IMR-90 (cell line): ENCODE data around the gene MSANTD7. TPM values are rescaled to one million over a fixed set of nuclear protein-coding genes. Genes with fewer than 3 reads are reported as not detected.

ENCODE experiments used
- ATAC-seq: fragments of 200-7000 bp; cut with Tn5 transposase; 2 replicates; pipeline ENCODE4 v1.9.1; 2020; ENCODE audit warnings: low read depth, mild to moderate bottlenecking, moderate library complexity
- BruUV-seq: library from RNA; stranded (reverse); fragments of 400-500 nt; replicated peaks from 2 replicates; lab custom pipeline; 2021; lab: Mats Ljungman, UMichigan
- CTCF ChIA-PET: fragments of 300-600 bp; formaldehyde crosslinking; extraction: SDS; loops from one replicate; lab custom pipeline; 2021; ENCODE audit warnings: antibody characterized with exemption; lab: Yijun Ruan, JAX
- POLR2A ChIA-PET: fragments of 300-600 bp; sonication (Branson Sonifier 250); formaldehyde crosslinking; loops from one replicate; lab custom pipeline; 2022; ENCODE audit warnings: antibody characterized with exemption; ENCODE audit not compliant: unreplicated experiment; lab: Charles Lee
- DNase-seq: peaks from one replicate; pipeline ENCODE4 v3.0.0; 2013
- H2AFZ ChIP-seq: replicated peaks from 2 replicates; pipeline ENCODE3; 2013; ENCODE audit warnings: low read length, mild to moderate bottlenecking; ENCODE audit not compliant: poor library complexity
- H2AK5ac ChIP-seq: 2 replicates; pipeline ENCODE4 v1.6.1; 2013; ENCODE audit warnings: low read depth, low read length, inconsistent platforms
- H2AK9ac ChIP-seq: replicated peaks from 2 replicates; pipeline ENCODE3; 2013; ENCODE audit warnings: mild to moderate bottlenecking, low read depth, low read length, moderate library complexity; ENCODE audit not compliant: poor library complexity
- H2BK120ac ChIP-seq: 2 replicates; pipeline ENCODE4 v1.6.1; 2013; ENCODE audit warnings: low read depth, low read length, inconsistent platforms
- H2BK15ac ChIP-seq: 3 replicates; pipeline ENCODE4 v1.6.1; 2013; ENCODE audit warnings: low read depth, low read length, inconsistent platforms
- H2BK20ac ChIP-seq: 2 replicates; pipeline ENCODE4 v1.6.1; 2013; ENCODE audit warnings: low read depth, mild to moderate bottlenecking, inconsistent platforms, low read length, moderate library complexity
- H2BK5ac ChIP-seq: 2 replicates; pipeline ENCODE4 v1.6.1; 2013; ENCODE audit warnings: mild to moderate bottlenecking, low read depth, low read length, inconsistent platforms; ENCODE audit not compliant: poor library complexity, severe bottlenecking
- H3K14ac ChIP-seq: replicated peaks from 2 replicates; pipeline ENCODE4 v1.6.1; 2013; ENCODE audit warnings: low read depth, low read length, inconsistent platforms
- H3K18ac ChIP-seq: 2 replicates; pipeline ENCODE4 v1.6.1; 2013; ENCODE audit warnings: low read depth, low read length, control low read depth
- H3K23ac ChIP-seq: 2 replicates; pipeline ENCODE4 v1.6.1; 2013; ENCODE audit warnings: low read depth, low read length, inconsistent platforms
- H3K27ac ChIP-seq: 2 replicates; pipeline ENCODE4 v1.5.1; 2013; ENCODE audit warnings: mild to moderate bottlenecking, control low read depth, low read length; ENCODE audit not compliant: insufficient read depth
- H3K27me3 ChIP-seq: 2 replicates; pipeline ENCODE4 v1.6.1; 2013; ENCODE audit warnings: low read length; ENCODE audit not compliant: control insufficient read depth, insufficient read depth
- H3K36me3 ChIP-seq: 2 replicates; pipeline ENCODE4 v1.6.1; 2013; ENCODE audit warnings: low read length, mixed read lengths; ENCODE audit not compliant: control insufficient read depth, insufficient read depth
- H3K4ac ChIP-seq: 2 replicates; pipeline ENCODE4 v1.6.1; 2013; ENCODE audit warnings: low read depth, low read length, inconsistent platforms
- H3K4me1 ChIP-seq: 2 replicates; pipeline ENCODE4 v1.6.1; 2013; ENCODE audit warnings: low read length, mixed read lengths; ENCODE audit not compliant: control insufficient read depth, insufficient read depth
- H3K4me2 ChIP-seq: 2 replicates; pipeline ENCODE4 v1.6.1; 2013; ENCODE audit warnings: low read depth, mild to moderate bottlenecking, control low read depth, low read length, moderate library complexity
- H3K4me3 ChIP-seq: 2 replicates; pipeline ENCODE4 v1.5.1; 2013; ENCODE audit warnings: low read depth, mild to moderate bottlenecking, control low read depth, low read length, moderate library complexity; ENCODE audit not compliant: insufficient read depth
- H3K56ac ChIP-seq: 2 replicates; pipeline ENCODE4 v1.6.1; 2013; ENCODE audit warnings: low read length, inconsistent platforms; ENCODE audit not compliant: insufficient read depth; ENCODE audit errors: extremely low read depth
- H3K79me1 ChIP-seq, 2 experiments: 2 replicates each; pipeline ENCODE4 v1.6.1; 2013; ENCODE audit warnings: low read length in 2 of 2, inconsistent platforms in 1 of 2, low read depth in 1 of 2
- H3K9ac ChIP-seq: 2 replicates; pipeline ENCODE4 v1.6.1; 2013; ENCODE audit warnings: low read depth, low read length, control low read depth
- H3K9me1 ChIP-seq: 2 replicates; pipeline ENCODE4 v1.6.1; 2013; ENCODE audit warnings: low read length, inconsistent platforms; ENCODE audit not compliant: insufficient read depth
- H3K9me3 ChIP-seq: 2 replicates; pipeline ENCODE4 v1.6.1; 2013; ENCODE audit warnings: low read length; ENCODE audit not compliant: control insufficient read depth, insufficient read depth
- H4K20me1 ChIP-seq: 2 replicates; pipeline ENCODE4 v1.6.1; 2013; ENCODE audit warnings: low read length, inconsistent platforms; ENCODE audit not compliant: insufficient read depth
- H4K5ac ChIP-seq: 2 replicates; pipeline ENCODE4 v1.6.1; 2013; ENCODE audit warnings: mild to moderate bottlenecking, low read depth, low read length, control low read depth
- H4K8ac ChIP-seq, 2 experiments: 2 replicates each; pipeline ENCODE4 v1.6.1; 2013; ENCODE audit warnings: low read depth in 2 of 2, low read length in 2 of 2, control low read depth in 1 of 2, inconsistent platforms in 1 of 2
- H4K91ac ChIP-seq: 2 replicates; pipeline ENCODE4 v1.6.1; 2013; ENCODE audit warnings: low read depth, low read length, inconsistent platforms; ENCODE audit not compliant: insufficient read depth
- BHLHE40 ChIP-seq: fragments of 150-350 bp; IDR thresholded peaks from 2 replicates; pipeline ENCODE4 v1.6.1; 2016; ENCODE audit warnings: mild to moderate bottlenecking, low read depth, low read length
- CEBPB ChIP-seq: IDR thresholded peaks from 2 replicates; pipeline ENCODE4 v1.6.1; 2012; ENCODE audit warnings: low read depth, low read length, improper control_type of control experiment
- CHD1 ChIP-seq: IDR thresholded peaks from 2 replicates; pipeline ENCODE4 v1.6.1; 2012; ENCODE audit warnings: low read depth, low read length, improper control_type of control experiment
- ELK1 ChIP-seq: fragments of 150-350 bp; IDR thresholded peaks from 2 replicates; pipeline ENCODE4 v1.6.1; 2016; ENCODE audit warnings: low read depth, mild to moderate bottlenecking, low read length, moderate library complexity, borderline replicate concordance
- FOS ChIP-seq: fragments of 150-350 bp; IDR thresholded peaks from 2 replicates; pipeline ENCODE4 v1.6.1; 2016; ENCODE audit warnings: low read depth, low read length
- MAFK ChIP-seq: IDR thresholded peaks from 2 replicates; pipeline ENCODE4 v1.6.1; 2012; ENCODE audit warnings: low read depth, low read length, improper control_type of control experiment
- NFE2L2 ChIP-seq: fragments of 150-350 bp; IDR thresholded peaks from 2 replicates; pipeline ENCODE4 v1.6.1; 2016; ENCODE audit warnings: low read depth, mild to moderate bottlenecking, low read length
- RAD21 ChIP-seq: IDR thresholded peaks from 2 replicates; pipeline ENCODE4 v1.6.1; 2012; ENCODE audit warnings: low read length, improper control_type of control experiment
- RCOR1 ChIP-seq: IDR thresholded peaks from 2 replicates; pipeline ENCODE4 v1.6.1; 2012; ENCODE audit warnings: mild to moderate bottlenecking, low read length, improper control_type of control experiment; ENCODE audit not compliant: insufficient replicate concordance
- RFX5 ChIP-seq: IDR thresholded peaks from 2 replicates; pipeline ENCODE4 v1.8.0; 2012; ENCODE audit warnings: low read depth, mild to moderate bottlenecking, low read length, moderate library complexity
- SMC3 ChIP-seq: fragments of 150-350 bp; IDR thresholded peaks from 2 replicates; pipeline ENCODE4 v1.6.1; 2016; ENCODE audit warnings: low read depth, mild to moderate bottlenecking, antibody characterized with exemption, low read length, moderate library complexity
- USF2 ChIP-seq: fragments of 150-350 bp; IDR thresholded peaks from 2 replicates; pipeline ENCODE4 v1.6.1; 2017; ENCODE audit warnings: mild to moderate bottlenecking, antibody characterized with exemption, low read length, low read depth
- WGBS, 2 experiments: methylation state at CpG; one replicate each; pipeline versions ENCODE4 v1.1.5 to v1.1.7; 2013; ENCODE audit warnings: missing lambda C conversion rate in 2 of 2; ENCODE audit not compliant: insufficient read length in 1 of 2; ENCODE audit errors: extremely low coverage in 2 of 2; 5-methylcytosine and 5-hydroxymethylcytosine counted together
- dilution Hi-C: fragments of 300-500 bp; cut with HindIII; formaldehyde crosslinking; loops from one replicate; pipeline ENCODE4 v1.14.3; 2018; ENCODE audit warnings: low sequenced_read_pairs; ENCODE audit not compliant: unreplicated experiment
- in situ Hi-C: fragments of 300-500 bp; cut with MboI; formaldehyde crosslinking; loops from 3 replicates; pipeline ENCODE4 v1.14.3; 2019; ENCODE audit warnings: low sequenced_read_pairs, inconsistent platforms, mixed read lengths
- intact Hi-C: fragments of 100-400 bp; cut with micrococcal nuclease; formaldehyde crosslinking; loops from 2 replicates; pipeline ENCODE4 v1.10.0; 2022
- polyA plus RNA-seq, 3 experiments: library from polyadenylated mRNA; depleted of rRNA; stranded (reverse); fragments of >200 nt; gene quantifications; 2 replicates each; pipeline ENCODE4 v1.2.3, GENCODE V29; 2012; ENCODE audit warnings: low replicate concordance in 1 of 3
- total RNA-seq: library from RNA; depleted of rRNA; stranded (reverse); fragments of >200 nt; gene quantifications from 2 replicates; pipeline ENCODE4 v1.2.3, GENCODE V29; 2012
- TF ChIP-seq, protein P1 (sequence below): conservative IDR thresholded peaks from 2 replicates; pipeline ENCODE4 v1.5.1; 2012; ENCODE audit warnings: mild to moderate bottlenecking, low read depth, low read length, improper control_type of control experiment

Gene MSANTD7
- total and polyA plus RNA-seq, 2 of the 4 experiments (the other 2 are of a cell fraction), result 4.7 to 16.0 TPM

- H3K4me2 ChIP-seq, result no peak overlapping the region
- peak overlapping the region; percentile 92 for H2AK5ac ChIP-seq
- no peak overlapping the region for H3K4me3 ChIP-seq
- WGBS, 2 experiments, result 100% methylated on average over 3 of the region's 5 CpGs; no CpG with 5 or more reads in 1 of the 2 experiments
- H3K4ac ChIP-seq, result peak overlapping the region; percentile 73
- in situ Hi-C loops, result loop anchor here (5.0 to 25.0 kb wide), 3 partner anchors 226 to 633 kb away; no protein-coding TSS in a partner anchor
- no TSS peak for BruUV-seq
- H2BK15ac ChIP-seq, result peak overlapping the region; percentile 79; the same call in 1 of the 3 replicates
- ATAC-seq, result no peak
- H2AFZ ChIP-seq, result peak overlapping the region; percentile 38
- no peak overlapping the region for H3K9ac ChIP-seq
- H4K20me1 ChIP-seq, result no peaks in the 10 kb centered on the region
- intact Hi-C loops, result loop anchor here (5.0 to 10.0 kb wide), 2 partner anchors 163 to 626 kb away; no protein-coding TSS in a partner anchor
- POLR2A ChIA-PET, result no interaction called here
- no peak overlapping the region for H2BK5ac ChIP-seq
- H3K27ac ChIP-seq, result no peak overlapping the region
- peak overlapping the region; percentile 12 to 49; a peak in 3 of 4 replicates for H4K8ac ChIP-seq
- no peaks in the 10 kb centered on the region for H3K36me3 ChIP-seq
- CTCF ChIA-PET, result no interaction called here
- no peak overlapping the region for H2AK9ac ChIP-seq
- peaks cover 3% of the 10 kb centered on the region for H3K4me1 ChIP-seq
- peaks cover 2% of the 10 kb centered on the region for H3K27me3 ChIP-seq
- peak overlapping the region; percentile 91 for H2BK20ac ChIP-seq
- DNase-seq, result no peak
- no peak overlapping the region for H4K5ac ChIP-seq
- H3K14ac ChIP-seq, result peak overlapping the region; percentile 55
- H3K56ac ChIP-seq, result no peak overlapping the region
- no peaks in the 10 kb centered on the region for H3K9me3 ChIP-seq
- H4K91ac ChIP-seq, result peak overlapping the region; percentile 72
- H3K18ac ChIP-seq, result no peak overlapping the region
- H3K9me1 ChIP-seq, result peaks cover 4% of the 10 kb centered on the region; the same call in 1 of the 2 replicates
- dilution Hi-C loops, result no loop called here
- TF ChIP-seq ELK1 (no peak), SMC3 (no peak), NFE2L2 (no peak), FOS (no peak), CEBPB (no peak), RFX5 (no peak), RCOR1 (no peak), MAFK (no peak), CHD1 (no peak), RAD21 (no peak), USF2 (no peak), BHLHE40 (no peak)
- TF ChIP-seq, protein P1, sequence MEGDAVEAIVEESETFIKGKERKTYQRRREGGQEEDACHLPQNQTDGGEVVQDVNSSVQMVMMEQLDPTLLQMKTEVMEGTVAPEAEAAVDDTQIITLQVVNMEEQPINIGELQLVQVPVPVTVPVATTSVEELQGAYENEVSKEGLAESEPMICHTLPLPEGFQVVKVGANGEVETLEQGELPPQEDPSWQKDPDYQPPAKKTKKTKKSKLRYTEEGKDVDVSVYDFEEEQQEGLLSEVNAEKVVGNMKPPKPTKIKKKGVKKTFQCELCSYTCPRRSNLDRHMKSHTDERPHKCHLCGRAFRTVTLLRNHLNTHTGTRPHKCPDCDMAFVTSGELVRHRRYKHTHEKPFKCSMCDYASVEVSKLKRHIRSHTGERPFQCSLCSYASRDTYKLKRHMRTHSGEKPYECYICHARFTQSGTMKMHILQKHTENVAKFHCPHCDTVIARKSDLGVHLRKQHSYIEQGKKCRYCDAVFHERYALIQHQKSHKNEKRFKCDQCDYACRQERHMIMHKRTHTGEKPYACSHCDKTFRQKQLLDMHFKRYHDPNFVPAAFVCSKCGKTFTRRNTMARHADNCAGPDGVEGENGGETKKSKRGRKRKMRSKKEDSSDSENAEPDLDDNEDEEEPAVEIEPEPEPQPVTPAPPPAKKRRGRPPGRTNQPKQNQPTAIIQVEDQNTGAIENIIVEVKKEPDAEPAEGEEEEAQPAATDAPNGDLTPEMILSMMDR, result no peak
- peak overlapping the region; percentile 79 for H2BK120ac ChIP-seq
- H3K23ac ChIP-seq, result no peak overlapping the region; the same call in 1 of the 2 replicates
- H3K79me1 ChIP-seq, result peaks cover 0 to 4% of the 10 kb centered on the region in 2 experiments; a peak in 1 of 4 replicates
Measured at GRCh38 chr10:14820775-14821154, 17.3 kb upstream of the MSANTD7 start.
